Cardiac septum (tissue), 1 donor: ENCODE results near the gene EXOC3L1. TPM values are rescaled to one million over a fixed set of nuclear protein-coding genes. Genes with fewer than 3 reads are reported as not detected.
A peak's percentile ranks its signal among the peaks of the same experiment; 100 is the strongest.

Experiments
- DNase-seq: peaks from one replicate; pipeline ENCODE4 v3.0.0-alpha.2; 2020; ENCODE audit warnings: low spot score
- intact Hi-C: fragments of 100-400 bp; cut with DNase I; formaldehyde crosslinking; loops from one replicate; pipeline ENCODE4 v1.14.0; 2022
- total RNA-seq: library from RNA; stranded (reverse); fragmentation: NEBNext Ultra II Directional; extraction: Animal tissue kit (Norgen Biotek cat#: 25700); gene quantifications from one replicate; pipeline ENCODE4 v1.2.1, GENCODE V29; 2021
- donor health status: DM: no; HTN: no; CAD: no.

EXOC3L1 gene
- total RNA-seq, 1 donor from 2014 or later = 2.8 TPM

- intact Hi-C loops = no loop called here
- peak; percentile 92 for DNase-seq
Observed at GRCh38 chr16:67170168-67170948, 19.6 kb downstream of the EXOC3L1 start, which contains the start of gene NOL3. TSS of gene NOL3 (plus strand) at chr16:67170538.

- peak; percentile 77 for DNase-seq
- intact Hi-C loops = no loop called here
Observed at GRCh38 chr16:67169642-67170167, 20.2 kb downstream of the EXOC3L1 start.

GRCh38 chr16:67169011-67169451 is 20.9 kb downstream of the EXOC3L1 start:
- intact Hi-C loops = no loop called here
- DNase-seq = peak; percentile 64

GRCh38 chr16:67167588-67167987 is 22.3 kb downstream of the EXOC3L1 start:
- DNase-seq = peak; percentile 51
- intact Hi-C loops = no loop called here

- no peak for DNase-seq
- intact Hi-C loops = no loop called here
Observed at GRCh38 chr16:67166598-67167168, 23.3 kb downstream of the EXOC3L1 start.

- intact Hi-C loops = no loop called here
- DNase-seq = no peak
Observed at GRCh38 chr16:67166110-67166547, 23.8 kb downstream of the EXOC3L1 start.

GRCh38 chr16:67165121-67166078 is 24.5 kb downstream of the EXOC3L1 start:
- intact Hi-C loops = no loop called here
- DNase-seq = no peak

- no peak for DNase-seq
- intact Hi-C loops = no loop called here
Observed at GRCh38 chr16:67164599-67165061, 25.3 kb downstream of the EXOC3L1 start, which contains the start of gene HSF4. TSS of gene HSF4 (plus strand) at chr16:67164745. CDS start at chr16:67164812, 67 bp downstream.

GRCh38 chr16:67163999-67164558 is 25.9 kb downstream of the EXOC3L1 start:
- no peak for DNase-seq
- intact Hi-C loops = no loop called here

GRCh38 chr16:67163164-67163998 is 26.6 kb downstream of the EXOC3L1 start:
- intact Hi-C loops = no loop called here
- no peak for DNase-seq

- DNase-seq = no peak
- intact Hi-C loops = no loop called here
Observed at GRCh38 chr16:67162506-67163163, 27.3 kb downstream of the EXOC3L1 start.

- intact Hi-C loops = loop anchor here (2.0 kb wide), 1 partner anchor 23 kb away; no protein-coding TSS in a partner anchor
- DNase-seq = no peak
Observed at GRCh38 chr16:67161595-67162058, 28.3 kb downstream of the EXOC3L1 start.

GRCh38 chr16:67158637-67159600 is 31.0 kb downstream of the EXOC3L1 start:
- DNase-seq = no peak
- intact Hi-C loops = loop anchor here (5.0 kb wide), 3 partner anchors 52 to 262 kb away; partner anchors contain the start of gene PHAF1

GRCh38 chr16:67157892-67158635 is 31.9 kb downstream of the EXOC3L1 start:
- no peak for DNase-seq
- intact Hi-C loops = loop anchor here (5.0 kb wide), 3 partner anchors 51 to 261 kb away; partner anchors contain the start of gene PHAF1

GRCh38 chr16:67157106-67157748 is 32.7 kb downstream of the EXOC3L1 start:
- intact Hi-C loops = loop anchor here (5.0 kb wide), 3 partner anchors 50 to 260 kb away; partner anchors contain the start of gene PHAF1

More at GRCh38 chr16:67157106-67157748, 32.7 kb downstream of the EXOC3L1 start:
- DNase-seq = no peak
